HG03460 (cell line): ENCODE data around the gene GSAP.

ENCODE experiments used
- ATAC-seq: cut with Tn5 transposase; IDR thresholded peaks from one replicate; pipeline ENCODE4 v1.9.1; 2021; ENCODE audit not compliant: unreplicated experiment

The GSAP gene

GRCh38 chr7:77409005-77409738, 7.0 kb downstream of the GSAP start:
- no peak for ATAC-seq

GRCh38 chr7:77407906-77408305, 8.2 kb downstream of the GSAP start:
- ATAC-seq, result no peak

- no peak for ATAC-seq
Measured at GRCh38 chr7:77406421-77406820, 9.7 kb downstream of the GSAP start.

- ATAC-seq, result no peak
Measured at GRCh38 chr7:77404641-77405040, 11.5 kb downstream of the GSAP start.

- no peak for ATAC-seq
Measured at GRCh38 chr7:77403957-77404356, 12.2 kb downstream of the GSAP start.

GRCh38 chr7:77402818-77403217, 13.3 kb downstream of the GSAP start:
- no peak for ATAC-seq

- ATAC-seq, result no peak
Measured at GRCh38 chr7:77401002-77401401, 15.1 kb downstream of the GSAP start.

GRCh38 chr7:77399816-77400215, 16.3 kb downstream of the GSAP start:
- ATAC-seq, result no peak

- no peak for ATAC-seq
Measured at GRCh38 chr7:77396894-77397547, 19.1 kb downstream of the GSAP start.

GRCh38 chr7:77395626-77396025, 20.5 kb downstream of the GSAP start:
- no peak for ATAC-seq

- ATAC-seq, result no peak
Measured at GRCh38 chr7:77393954-77394353, 22.2 kb downstream of the GSAP start.

- ATAC-seq, result peak; percentile 92
Measured at GRCh38 chr7:77393261-77393660, 22.9 kb downstream of the GSAP start.

GRCh38 chr7:77391230-77391629, 24.9 kb downstream of the GSAP start:
- ATAC-seq, result no peak

- no peak for ATAC-seq
Measured at GRCh38 chr7:77388055-77388641, 28.0 kb downstream of the GSAP start.

- ATAC-seq, result no peak
Measured at GRCh38 chr7:77386165-77386822, 29.9 kb downstream of the GSAP start.

GRCh38 chr7:77383333-77383740, 32.8 kb downstream of the GSAP start:
- ATAC-seq, result no peak

- ATAC-seq, result no peak
Measured at GRCh38 chr7:77382532-77382931, 33.6 kb downstream of the GSAP start.

- no peak for ATAC-seq
Measured at GRCh38 chr7:77378584-77378983, 37.6 kb downstream of the GSAP start.

GRCh38 chr7:77370606-77371005, 45.5 kb downstream of the GSAP start:
- ATAC-seq, result no peak

GRCh38 chr7:77368974-77369373, 47.2 kb downstream of the GSAP start:
- no peak for ATAC-seq

GRCh38 chr7:77367976-77368375, 48.2 kb downstream of the GSAP start:
- no peak for ATAC-seq

- no peak for ATAC-seq
Measured at GRCh38 chr7:77362905-77363304, 53.2 kb downstream of the GSAP start.
